ENCODE data around the gene DPH2. TPM values are rescaled to one million over a fixed set of nuclear protein-coding genes. Genes with fewer than 3 reads are reported as not detected.

The DPH2 gene
- total RNA-seq, 1 donor from 2014 or later: 17.1 TPM

DNA sequence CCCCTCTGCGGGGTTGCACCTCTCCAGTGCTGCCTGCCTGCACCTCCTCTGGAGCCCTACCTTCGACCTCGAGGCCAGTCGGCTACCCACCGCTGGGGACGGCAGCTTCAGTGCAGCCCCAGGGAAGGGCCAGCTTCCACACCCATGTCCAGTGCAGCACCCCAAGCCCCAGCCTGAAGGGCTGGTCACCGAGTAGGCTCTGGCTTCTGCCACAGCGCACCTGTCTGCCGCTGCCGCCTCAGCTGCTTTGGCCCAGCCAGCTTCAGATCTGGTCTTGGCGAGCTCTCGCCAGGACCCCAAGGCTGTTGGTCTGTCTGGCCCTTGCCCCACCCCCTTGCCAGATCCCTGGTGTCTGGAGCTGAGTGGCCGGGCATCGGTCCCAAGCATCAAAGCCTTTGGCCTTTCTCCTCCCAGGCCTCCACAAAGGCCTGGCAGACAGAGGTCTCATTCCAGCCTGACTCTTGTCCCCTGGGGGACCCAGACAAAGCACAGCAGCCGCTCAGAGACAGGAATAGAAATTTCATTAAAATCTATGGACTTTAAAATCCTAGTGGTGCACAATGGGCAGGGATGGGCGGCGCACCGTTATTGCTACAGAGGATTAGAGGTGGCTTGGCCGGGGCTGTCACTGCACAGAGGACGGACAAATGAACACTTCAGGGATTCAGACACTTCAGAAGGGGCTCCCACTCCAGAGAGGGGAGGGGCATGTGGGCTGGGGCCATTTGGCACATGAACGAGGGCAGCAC is 26.3 kb downstream of the DPH2 start:
- Mint-ChIP-seq H3K36me3 (ENCODE audit: low read depth, unreplicated experiment) (no peaks in the 10 kb centered on the region), H3K27ac (ENCODE audit: unreplicated experiment) (no peak overlapping the region), H3K4me1 (ENCODE audit: unreplicated experiment) (peaks cover 13% of the 10 kb centered on the region), H3K4me3 (ENCODE audit: unreplicated experiment) (no peak overlapping the region), H3K27me3 (ENCODE audit: unreplicated experiment) (peaks cover 3% of the 10 kb centered on the region), H3K9me3 (ENCODE audit: unreplicated experiment) (no peaks in the 10 kb centered on the region)
- DNase-seq (ENCODE audit: low spot score): no peak
- TF ChIP-seq, protein P1, sequence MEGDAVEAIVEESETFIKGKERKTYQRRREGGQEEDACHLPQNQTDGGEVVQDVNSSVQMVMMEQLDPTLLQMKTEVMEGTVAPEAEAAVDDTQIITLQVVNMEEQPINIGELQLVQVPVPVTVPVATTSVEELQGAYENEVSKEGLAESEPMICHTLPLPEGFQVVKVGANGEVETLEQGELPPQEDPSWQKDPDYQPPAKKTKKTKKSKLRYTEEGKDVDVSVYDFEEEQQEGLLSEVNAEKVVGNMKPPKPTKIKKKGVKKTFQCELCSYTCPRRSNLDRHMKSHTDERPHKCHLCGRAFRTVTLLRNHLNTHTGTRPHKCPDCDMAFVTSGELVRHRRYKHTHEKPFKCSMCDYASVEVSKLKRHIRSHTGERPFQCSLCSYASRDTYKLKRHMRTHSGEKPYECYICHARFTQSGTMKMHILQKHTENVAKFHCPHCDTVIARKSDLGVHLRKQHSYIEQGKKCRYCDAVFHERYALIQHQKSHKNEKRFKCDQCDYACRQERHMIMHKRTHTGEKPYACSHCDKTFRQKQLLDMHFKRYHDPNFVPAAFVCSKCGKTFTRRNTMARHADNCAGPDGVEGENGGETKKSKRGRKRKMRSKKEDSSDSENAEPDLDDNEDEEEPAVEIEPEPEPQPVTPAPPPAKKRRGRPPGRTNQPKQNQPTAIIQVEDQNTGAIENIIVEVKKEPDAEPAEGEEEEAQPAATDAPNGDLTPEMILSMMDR (IDR thresholded peaks at IDR 0.05; ENCODE audit: unreplicated experiment): no peak

DNA sequence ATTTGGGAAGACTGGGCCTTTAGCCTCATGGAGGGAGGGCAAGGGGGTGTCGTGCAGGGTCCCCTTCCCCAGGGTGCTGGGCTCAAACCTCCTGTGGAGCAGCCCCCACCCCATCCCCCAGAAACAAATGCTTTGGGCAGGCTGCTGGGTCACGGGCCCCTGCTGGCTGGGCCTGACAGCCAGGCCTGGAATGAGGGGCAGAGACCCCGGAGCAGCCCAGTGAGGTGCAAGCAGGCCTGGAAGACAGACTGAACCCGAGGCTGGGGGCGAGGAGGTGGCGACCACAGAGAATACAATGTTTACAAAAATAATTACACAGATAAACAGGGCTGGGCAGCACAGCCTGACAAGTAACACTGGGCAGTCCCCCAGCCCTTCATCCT is 26.9 kb downstream of the DPH2 start:
- TF ChIP-seq, protein P1 (IDR thresholded peaks at IDR 0.05; ENCODE audit: unreplicated experiment): no peak
- Mint-ChIP-seq H3K27me3 (ENCODE audit: unreplicated experiment) (peaks cover 3% of the 10 kb centered on the region), H3K4me1 (ENCODE audit: unreplicated experiment) (peaks cover 13% of the 10 kb centered on the region), H3K27ac (ENCODE audit: unreplicated experiment) (no peak overlapping the region), H3K9me3 (ENCODE audit: unreplicated experiment) (no peaks in the 10 kb centered on the region), H3K36me3 (ENCODE audit: low read depth, unreplicated experiment) (no peaks in the 10 kb centered on the region), H3K4me3 (ENCODE audit: unreplicated experiment) (no peak overlapping the region)
- no peak for DNase-seq (ENCODE audit: low spot score)

DNA sequence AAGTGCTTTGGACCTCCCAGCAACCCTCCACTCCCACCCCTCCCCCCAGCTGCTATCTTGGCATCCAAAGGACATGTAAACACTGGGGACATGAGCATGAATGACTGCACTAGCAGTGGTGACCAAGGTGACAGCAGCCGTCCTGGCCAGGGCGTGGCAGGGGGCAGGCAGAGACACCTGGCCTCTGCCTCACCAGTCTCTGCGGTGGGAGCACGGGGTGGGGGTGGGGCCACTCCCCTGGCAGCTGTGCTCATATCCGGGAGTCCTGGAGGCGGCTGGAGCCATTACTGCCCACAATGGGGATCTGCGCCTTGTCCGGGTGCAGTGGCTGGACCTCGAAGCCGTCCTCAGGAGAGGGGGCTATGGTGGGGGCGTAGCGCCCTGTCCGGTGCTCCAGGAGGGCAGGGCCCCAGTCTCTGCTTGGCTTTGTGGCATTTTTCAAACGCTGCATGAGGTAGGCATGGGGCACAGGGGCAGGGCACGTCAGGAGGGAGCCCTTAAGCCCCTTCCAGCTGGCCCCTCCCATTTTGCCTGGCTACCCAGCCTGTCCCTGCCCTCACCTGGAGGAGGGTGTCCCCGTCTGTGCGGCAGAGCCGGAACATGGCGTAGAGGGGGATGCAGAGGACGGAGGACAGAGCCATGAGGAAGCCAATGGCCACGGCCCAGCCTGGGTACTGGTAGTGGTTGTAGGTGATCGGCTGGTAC is 27.6 kb downstream of the DPH2 start:
- no peak for DNase-seq (ENCODE audit: low spot score)
- Mint-ChIP-seq H3K4me1 (ENCODE audit: unreplicated experiment) (peaks cover 8% of the 10 kb centered on the region), H3K27ac (ENCODE audit: unreplicated experiment) (no peak overlapping the region), H3K4me3 (ENCODE audit: unreplicated experiment) (no peak overlapping the region), H3K9me3 (ENCODE audit: unreplicated experiment) (no peaks in the 10 kb centered on the region), H3K27me3 (ENCODE audit: unreplicated experiment) (peaks cover 3% of the 10 kb centered on the region), H3K36me3 (ENCODE audit: low read depth, unreplicated experiment) (no peaks in the 10 kb centered on the region)
- TF ChIP-seq, protein P1 (IDR thresholded peaks at IDR 0.05; ENCODE audit: unreplicated experiment): no peak

DNA sequence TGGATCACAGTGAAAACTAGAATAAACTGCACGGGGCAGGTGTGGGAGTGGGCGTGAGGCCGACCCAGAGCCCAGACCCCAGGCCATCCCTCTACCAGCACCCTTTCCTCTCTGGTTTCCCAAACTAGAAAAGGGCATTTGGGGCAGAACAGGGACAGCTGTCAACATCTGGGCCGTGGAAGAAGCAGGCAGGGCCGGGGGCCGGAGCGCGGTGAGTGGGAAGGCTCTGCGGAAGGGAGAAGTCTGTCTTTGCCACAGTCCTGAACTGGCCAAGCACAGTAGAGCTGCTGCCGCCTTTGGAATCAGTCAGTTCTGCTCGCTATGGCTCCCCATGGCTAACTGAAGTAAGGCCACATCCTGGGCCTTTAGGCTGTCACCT is 28.2 kb downstream of the DPH2 start:
- Mint-ChIP-seq H3K4me1 (ENCODE audit: unreplicated experiment) (peaks cover 3% of the 10 kb centered on the region), H3K9me3 (ENCODE audit: unreplicated experiment) (no peaks in the 10 kb centered on the region), H3K27me3 (ENCODE audit: unreplicated experiment) (peaks cover 3% of the 10 kb centered on the region), H3K27ac (ENCODE audit: unreplicated experiment) (no peak overlapping the region), H3K4me3 (ENCODE audit: unreplicated experiment) (no peak overlapping the region), H3K36me3 (ENCODE audit: low read depth, unreplicated experiment) (no peaks in the 10 kb centered on the region)
- TF ChIP-seq, protein P1 (IDR thresholded peaks at IDR 0.05; ENCODE audit: unreplicated experiment): no peak
- DNase-seq (ENCODE audit: low spot score): no peak

DNA sequence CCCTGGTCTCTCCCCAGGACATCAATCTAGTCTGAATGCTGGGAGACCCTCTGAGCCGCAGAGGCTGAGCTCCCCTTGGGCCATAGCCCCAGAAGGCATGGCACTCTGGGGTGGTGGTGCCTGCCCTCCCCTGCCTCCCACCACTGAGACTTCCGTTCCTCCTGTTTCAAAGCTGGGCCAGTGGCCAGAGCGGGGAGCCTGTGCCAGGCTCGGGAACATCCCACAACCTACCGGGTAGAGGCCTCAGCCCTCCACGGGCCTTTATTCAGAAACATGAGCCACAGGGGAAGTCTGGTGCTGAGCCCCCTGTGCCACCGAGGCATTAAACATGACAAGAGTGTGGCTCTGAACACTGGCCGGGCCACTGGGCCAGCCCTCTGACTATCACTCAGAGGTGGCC is 29.6 kb downstream of the DPH2 start:
- Mint-ChIP-seq H3K27ac (ENCODE audit: unreplicated experiment) (no peak overlapping the region), H3K4me1 (ENCODE audit: unreplicated experiment) (no peaks in the 10 kb centered on the region), H3K4me3 (ENCODE audit: unreplicated experiment) (no peak overlapping the region), H3K27me3 (ENCODE audit: unreplicated experiment) (peaks cover 3% of the 10 kb centered on the region), H3K36me3 (ENCODE audit: low read depth, unreplicated experiment) (no peaks in the 10 kb centered on the region), H3K9me3 (ENCODE audit: unreplicated experiment) (no peaks in the 10 kb centered on the region)
- TF ChIP-seq, protein P1 (IDR thresholded peaks at IDR 0.05; ENCODE audit: unreplicated experiment): no peak
- DNase-seq (ENCODE audit: low spot score): no peak

Data from endothelial cell (in vitro differentiated cells).